ENCODE measurements around the gene NCOA3. TPM values are rescaled to one million over a fixed set of nuclear protein-coding genes. Genes with fewer than 3 reads are reported as not detected.

Gene NCOA3
- total RNA-seq, result 16.1 and 20.6 TPM in 2 replicates

DNA sequence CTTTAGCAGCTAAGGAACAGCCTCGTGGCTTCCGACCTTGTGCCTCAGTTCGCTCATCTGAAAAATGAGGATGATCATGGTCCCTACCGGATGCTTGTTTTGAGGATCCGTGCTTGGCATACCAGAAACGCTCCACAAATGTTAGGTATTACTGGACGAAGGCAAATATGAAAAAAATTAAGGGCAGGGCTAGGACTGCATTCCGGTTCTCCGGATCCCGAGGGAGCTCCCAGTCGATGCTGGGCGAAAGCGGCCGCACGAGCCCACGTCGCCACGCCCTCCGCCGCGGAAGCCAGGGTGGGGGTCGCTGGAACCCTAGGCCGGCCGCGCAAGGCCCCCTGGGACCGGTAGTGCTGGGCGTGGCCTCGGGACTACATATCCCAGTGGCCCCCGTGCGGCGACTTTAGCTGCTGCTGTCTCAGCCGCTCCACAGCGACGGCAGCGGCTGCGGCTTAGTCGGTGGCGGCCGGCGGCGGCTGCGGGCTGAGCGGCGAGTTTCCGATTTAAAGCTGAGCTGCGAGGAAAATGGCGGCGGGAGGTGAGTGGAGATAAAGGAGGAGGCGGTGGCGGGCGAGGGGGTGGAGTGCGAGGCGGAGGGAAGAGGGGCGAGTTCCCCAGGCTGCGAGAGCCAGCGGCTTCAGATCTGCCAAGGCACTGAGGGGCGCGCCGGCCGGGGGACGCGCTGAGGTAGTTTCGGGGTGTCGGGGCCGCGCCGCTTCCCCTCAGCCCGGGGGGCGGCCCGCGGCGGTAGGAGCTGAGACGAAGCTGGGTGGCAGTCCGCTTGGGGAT lies at the start of gene NCOA3:
Gene NCOA3, plus strand, starts transcription at position 406 of the 789 bp plus-strand sequence. CDS start 120,361 bp downstream, outside the sequence.

Other genes with a start within 250 kb of the NCOA3 start
- gene ZMYND8, start 145.2 kb upstream of the NCOA3 start, total RNA-seq, result 24.2 and 26.4 TPM in 2 replicates

Measured in myometrial cell (primary cell).